WTC11 (cell line): ENCODE data around the gene DIPK2A. TPM values are rescaled to one million over a fixed set of nuclear protein-coding genes. Genes with fewer than 3 reads are reported as not detected.

Source experiments
- ATAC-seq: fragments of 200-7000 bp; cut with Tn5 transposase; 2 replicates; pipeline ENCODE4 v1.10.0; 2021; ENCODE audit warnings: mild to moderate bottlenecking, moderate library complexity
- CTCF ChIA-PET: fragments of 300-600 bp; sonication (Branson Sonifier 250); formaldehyde crosslinking; loops from one replicate; lab custom pipeline; 2021; ENCODE audit warnings: antibody characterized with exemption; lab: Charles Lee
- POLR2A ChIA-PET: fragments of 350-600 bp; sonication (Branson Sonifier 250); formaldehyde crosslinking; loops from one replicate; lab custom pipeline; 2021; ENCODE audit warnings: antibody characterized with exemption; lab: Charles Lee
- DNase-seq: peaks from one replicate; pipeline ENCODE4 v3.0.0; 2021; ENCODE audit warnings: low spot score
- H3K27ac Mint-ChIP-seq: 2 replicates; pipeline ENCODE4 v1.8.0; 2021; ENCODE audit warnings: mixed read lengths
- H3K27me3 Mint-ChIP-seq: 2 replicates; pipeline ENCODE4 v1.8.0; 2021; ENCODE audit warnings: low read depth, mild to moderate bottlenecking, moderate library complexity, mixed read lengths
- H3K36me3 Mint-ChIP-seq: 2 replicates; pipeline ENCODE4 v1.8.0; 2021; ENCODE audit warnings: mixed read lengths
- H3K4me1 Mint-ChIP-seq: 2 replicates; pipeline ENCODE4 v1.8.0; 2022; ENCODE audit warnings: mixed read lengths
- H3K4me3 Mint-ChIP-seq: 2 replicates; pipeline ENCODE4 v1.8.0; 2021; ENCODE audit warnings: mild to moderate bottlenecking, moderate library complexity, mixed read lengths
- H3K9me3 Mint-ChIP-seq: 2 replicates; pipeline ENCODE4 v1.8.0; 2021; ENCODE audit warnings: mixed read lengths
- ATF6 ChIP-seq: sonication (generic); formaldehyde crosslinking; IDR thresholded peaks from 2 replicates; pipeline ENCODE4 v1.8.1; 2023; ENCODE audit warnings: mild to moderate bottlenecking, missing genetic modification reagents
- CREM ChIP-seq: sonication (generic); formaldehyde crosslinking; IDR thresholded peaks from 2 replicates; pipeline ENCODE4 v1.8.1; 2022; ENCODE audit warnings: mild to moderate bottlenecking, missing genetic modification reagents, moderate library complexity
- CTCF ChIP-seq: fragments of 200-600 bp; IDR thresholded peaks from 2 replicates; pipeline ENCODE4 v1.8.0; 2022; ENCODE audit warnings: antibody characterized with exemption
- EMX1 ChIP-seq: fragments of 250-450 bp; sonication (Bioruptor Pico); IDR thresholded peaks from 2 replicates; pipeline ENCODE4 v1.8.0; 2021; ENCODE audit warnings: mild to moderate bottlenecking
- FOXJ3 ChIP-seq: sonication (generic); formaldehyde crosslinking; IDR thresholded peaks from 2 replicates; pipeline ENCODE4 v1.9.0; 2021; ENCODE audit warnings: missing genetic modification reagents, mild to moderate bottlenecking, borderline replicate concordance
- FOXP1 ChIP-seq: sonication (generic); formaldehyde crosslinking; IDR thresholded peaks from 2 replicates; pipeline ENCODE4 v1.8.0; 2022; ENCODE audit warnings: missing genetic modification reagents, mild to moderate bottlenecking, moderate library complexity, borderline replicate concordance
- FOXP4 ChIP-seq: sonication (generic); formaldehyde crosslinking; IDR thresholded peaks from 2 replicates; pipeline ENCODE4 v1.8.0; 2022; ENCODE audit warnings: mild to moderate bottlenecking, missing genetic modification reagents
- IRF2 ChIP-seq: sonication (generic); formaldehyde crosslinking; IDR thresholded peaks from 2 replicates; pipeline ENCODE4 v1.8.0; 2022; ENCODE audit warnings: low read depth, missing genetic modification reagents, borderline replicate concordance
- NFYB ChIP-seq: sonication (generic); formaldehyde crosslinking; conservative IDR thresholded peaks from 2 replicates; pipeline ENCODE4 v1.8.0; 2022; ENCODE audit warnings: low read depth, missing genetic modification reagents
- NR3C1 ChIP-seq: sonication (generic); formaldehyde crosslinking; conservative IDR thresholded peaks from 2 replicates; pipeline ENCODE4 v1.8.1; 2023; ENCODE audit warnings: low read depth, mild to moderate bottlenecking, missing genetic modification reagents
- PRDM15 ChIP-seq: sonication (generic); formaldehyde crosslinking; IDR thresholded peaks from 2 replicates; pipeline ENCODE4 v1.8.0; 2022; ENCODE audit warnings: missing genetic modification reagents
- TEAD4 ChIP-seq: sonication (generic); formaldehyde crosslinking; IDR thresholded peaks from 2 replicates; pipeline ENCODE4 v1.8.0; 2022; ENCODE audit warnings: mild to moderate bottlenecking, missing genetic modification reagents
- USF1 ChIP-seq: sonication (generic); formaldehyde crosslinking; IDR thresholded peaks from 2 replicates; pipeline ENCODE4 v1.8.0; 2022; ENCODE audit warnings: mild to moderate bottlenecking, missing genetic modification reagents
- ZNF219 ChIP-seq: sonication (generic); formaldehyde crosslinking; IDR thresholded peaks from 2 replicates; pipeline ENCODE4 v1.8.0; 2023; ENCODE audit warnings: missing genetic modification reagents, mild to moderate bottlenecking, borderline replicate concordance
- total RNA-seq: library from RNA; stranded (reverse); gene quantifications from 3 replicates; pipeline ENCODE4 v1.2.3, GENCODE V29; 2021
- TF ChIP-seq, protein P1 (sequence below): sonication (generic); formaldehyde crosslinking; IDR thresholded peaks from 2 replicates; pipeline ENCODE4 v1.8.0; 2023; ENCODE audit warnings: mild to moderate bottlenecking, missing genetic modification reagents
- TF ChIP-seq, protein P2 (sequence below): fragments of 250-450 bp; sonication (Bioruptor Pico); IDR thresholded peaks from 2 replicates; pipeline ENCODE4 v1.8.0; 2021; ENCODE audit warnings: mild to moderate bottlenecking
- TF ChIP-seq, protein P3 (sequence below): sonication (generic); formaldehyde crosslinking; IDR thresholded peaks from 2 replicates; pipeline ENCODE4 v1.8.0; 2023; ENCODE audit warnings: missing genetic modification reagents, mild to moderate bottlenecking, borderline replicate concordance

Gene DIPK2A
- total RNA-seq, 1 experiment from 2014 or later, result 35.1 TPM

DNA sequence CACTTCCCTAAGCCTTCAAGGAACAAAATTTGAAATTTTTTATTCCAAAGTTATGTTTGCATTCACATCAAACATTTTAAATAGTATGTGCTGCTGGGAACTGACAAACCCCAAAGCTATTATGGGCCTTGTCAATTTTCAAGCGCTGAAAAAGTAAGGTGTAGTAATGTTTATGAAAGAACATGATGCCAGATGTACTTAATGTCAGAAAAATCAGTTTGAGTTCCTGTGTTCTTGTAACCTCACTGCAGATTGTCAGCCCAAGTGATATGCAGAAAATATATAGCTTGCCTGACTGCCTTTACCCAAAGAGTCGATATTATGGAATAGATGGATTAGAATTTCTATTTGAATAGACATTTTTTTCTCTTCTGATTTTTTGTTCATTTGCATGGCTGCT lies 20.8 kb upstream of the DIPK2A start:
- ATAC-seq (no peak), DNase-seq (no peak)
- no peaks in the 10 kb centered on the region for H3K27me3 Mint-ChIP-seq
- CTCF ChIA-PET, result no interaction called here
- no peaks in the 10 kb centered on the region for H3K36me3 Mint-ChIP-seq
- H3K4me3 Mint-ChIP-seq, result no peak overlapping the region
- POLR2A ChIA-PET, result no interaction called here
- no peaks in the 10 kb centered on the region for H3K4me1 Mint-ChIP-seq
- 0 out of 2 replicates have a peak, but pooled peaks cover 7% of the 10 kb centered on the region for H3K9me3 Mint-ChIP-seq
- H3K27ac Mint-ChIP-seq, result no peak overlapping the region
- TF ChIP-seq NFYB (CRISPR knock-in tag), result no peak
- no peak for TF ChIP-seq USF1 (CRISPR knock-in tag)
- TF ChIP-seq FOXP4 (CRISPR knock-in tag), result no peak
- no peak for TF ChIP-seq CREM (CRISPR knock-in tag)
- no peak for TF ChIP-seq NR3C1 (CRISPR knock-in tag)
- TF ChIP-seq, protein P1, sequence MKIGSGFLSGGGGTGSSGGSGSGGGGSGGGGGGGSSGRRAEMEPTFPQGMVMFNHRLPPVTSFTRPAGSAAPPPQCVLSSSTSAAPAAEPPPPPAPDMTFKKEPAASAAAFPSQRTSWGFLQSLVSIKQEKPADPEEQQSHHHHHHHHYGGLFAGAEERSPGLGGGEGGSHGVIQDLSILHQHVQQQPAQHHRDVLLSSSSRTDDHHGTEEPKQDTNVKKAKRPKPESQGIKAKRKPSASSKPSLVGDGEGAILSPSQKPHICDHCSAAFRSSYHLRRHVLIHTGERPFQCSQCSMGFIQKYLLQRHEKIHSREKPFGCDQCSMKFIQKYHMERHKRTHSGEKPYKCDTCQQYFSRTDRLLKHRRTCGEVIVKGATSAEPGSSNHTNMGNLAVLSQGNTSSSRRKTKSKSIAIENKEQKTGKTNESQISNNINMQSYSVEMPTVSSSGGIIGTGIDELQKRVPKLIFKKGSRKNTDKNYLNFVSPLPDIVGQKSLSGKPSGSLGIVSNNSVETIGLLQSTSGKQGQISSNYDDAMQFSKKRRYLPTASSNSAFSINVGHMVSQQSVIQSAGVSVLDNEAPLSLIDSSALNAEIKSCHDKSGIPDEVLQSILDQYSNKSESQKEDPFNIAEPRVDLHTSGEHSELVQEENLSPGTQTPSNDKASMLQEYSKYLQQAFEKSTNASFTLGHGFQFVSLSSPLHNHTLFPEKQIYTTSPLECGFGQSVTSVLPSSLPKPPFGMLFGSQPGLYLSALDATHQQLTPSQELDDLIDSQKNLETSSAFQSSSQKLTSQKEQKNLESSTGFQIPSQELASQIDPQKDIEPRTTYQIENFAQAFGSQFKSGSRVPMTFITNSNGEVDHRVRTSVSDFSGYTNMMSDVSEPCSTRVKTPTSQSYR, result no peak
- no peak for TF ChIP-seq PRDM15 (CRISPR knock-in tag)
- TF ChIP-seq ATF6, result no peak
- TF ChIP-seq TEAD4 (CRISPR knock-in tag), result no peak
- TF ChIP-seq EMX1 (CRISPR knock-in tag), result no peak
- no peak for TF ChIP-seq ZNF219 (CRISPR knock-in tag)
- TF ChIP-seq FOXP1 (CRISPR knock-in tag), result no peak
- TF ChIP-seq, protein P2, sequence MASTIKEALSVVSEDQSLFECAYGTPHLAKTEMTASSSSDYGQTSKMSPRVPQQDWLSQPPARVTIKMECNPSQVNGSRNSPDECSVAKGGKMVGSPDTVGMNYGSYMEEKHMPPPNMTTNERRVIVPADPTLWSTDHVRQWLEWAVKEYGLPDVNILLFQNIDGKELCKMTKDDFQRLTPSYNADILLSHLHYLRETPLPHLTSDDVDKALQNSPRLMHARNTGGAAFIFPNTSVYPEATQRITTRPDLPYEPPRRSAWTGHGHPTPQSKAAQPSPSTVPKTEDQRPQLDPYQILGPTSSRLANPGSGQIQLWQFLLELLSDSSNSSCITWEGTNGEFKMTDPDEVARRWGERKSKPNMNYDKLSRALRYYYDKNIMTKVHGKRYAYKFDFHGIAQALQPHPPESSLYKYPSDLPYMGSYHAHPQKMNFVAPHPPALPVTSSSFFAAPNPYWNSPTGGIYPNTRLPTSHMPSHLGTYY (CRISPR knock-in tag), result no peak
- no peak for TF ChIP-seq IRF2 (CRISPR knock-in tag)
- no peak for TF ChIP-seq CTCF
- TF ChIP-seq FOXJ3, result no peak
- TF ChIP-seq, protein P3, sequence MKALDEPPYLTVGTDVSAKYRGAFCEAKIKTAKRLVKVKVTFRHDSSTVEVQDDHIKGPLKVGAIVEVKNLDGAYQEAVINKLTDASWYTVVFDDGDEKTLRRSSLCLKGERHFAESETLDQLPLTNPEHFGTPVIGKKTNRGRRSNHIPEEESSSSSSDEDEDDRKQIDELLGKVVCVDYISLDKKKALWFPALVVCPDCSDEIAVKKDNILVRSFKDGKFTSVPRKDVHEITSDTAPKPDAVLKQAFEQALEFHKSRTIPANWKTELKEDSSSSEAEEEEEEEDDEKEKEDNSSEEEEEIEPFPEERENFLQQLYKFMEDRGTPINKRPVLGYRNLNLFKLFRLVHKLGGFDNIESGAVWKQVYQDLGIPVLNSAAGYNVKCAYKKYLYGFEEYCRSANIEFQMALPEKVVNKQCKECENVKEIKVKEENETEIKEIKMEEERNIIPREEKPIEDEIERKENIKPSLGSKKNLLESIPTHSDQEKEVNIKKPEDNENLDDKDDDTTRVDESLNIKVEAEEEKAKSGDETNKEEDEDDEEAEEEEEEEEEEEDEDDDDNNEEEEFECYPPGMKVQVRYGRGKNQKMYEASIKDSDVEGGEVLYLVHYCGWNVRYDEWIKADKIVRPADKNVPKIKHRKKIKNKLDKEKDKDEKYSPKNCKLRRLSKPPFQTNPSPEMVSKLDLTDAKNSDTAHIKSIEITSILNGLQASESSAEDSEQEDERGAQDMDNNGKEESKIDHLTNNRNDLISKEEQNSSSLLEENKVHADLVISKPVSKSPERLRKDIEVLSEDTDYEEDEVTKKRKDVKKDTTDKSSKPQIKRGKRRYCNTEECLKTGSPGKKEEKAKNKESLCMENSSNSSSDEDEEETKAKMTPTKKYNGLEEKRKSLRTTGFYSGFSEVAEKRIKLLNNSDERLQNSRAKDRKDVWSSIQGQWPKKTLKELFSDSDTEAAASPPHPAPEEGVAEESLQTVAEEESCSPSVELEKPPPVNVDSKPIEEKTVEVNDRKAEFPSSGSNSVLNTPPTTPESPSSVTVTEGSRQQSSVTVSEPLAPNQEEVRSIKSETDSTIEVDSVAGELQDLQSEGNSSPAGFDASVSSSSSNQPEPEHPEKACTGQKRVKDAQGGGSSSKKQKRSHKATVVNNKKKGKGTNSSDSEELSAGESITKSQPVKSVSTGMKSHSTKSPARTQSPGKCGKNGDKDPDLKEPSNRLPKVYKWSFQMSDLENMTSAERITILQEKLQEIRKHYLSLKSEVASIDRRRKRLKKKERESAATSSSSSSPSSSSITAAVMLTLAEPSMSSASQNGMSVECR (CRISPR knock-in tag), result no peak
